Fibroblast of lung (primary cell): ENCODE measurements around the gene RASA4. TPM values are rescaled to one million over a fixed set of nuclear protein-coding genes. Genes with fewer than 3 reads are reported as not detected.
"Not testable (repeated sequence)": the region's sequence is repeated elsewhere in the genome, so short reads cannot be mapped to it uniquely, and the experiment has no call there.

ENCODE experiments used
- DNase-seq, 2 donors: peaks; one replicate each; pipeline versions ENCODE4 v3.0.0 to v3.0.0-alpha.2; 2010; ENCODE audit warnings: low read depth in 2 of 2
- H2AFZ ChIP-seq: 2 replicates; pipeline ENCODE4 v1.5.1; 2012; ENCODE audit warnings: low read length, control low read depth, inconsistent platforms
- H3K27ac ChIP-seq: 2 replicates; pipeline ENCODE4 v1.5.1; 2011; ENCODE audit warnings: low read length, control low read depth; ENCODE audit not compliant: insufficient read depth
- H3K27me3 ChIP-seq: 2 replicates; pipeline ENCODE4 v1.5.1; 2011; ENCODE audit warnings: mild to moderate bottlenecking, low read length; ENCODE audit not compliant: control insufficient read depth, insufficient read depth
- H3K36me3 ChIP-seq: 2 replicates; pipeline ENCODE4 v1.5.1; 2011; ENCODE audit warnings: low read length; ENCODE audit not compliant: control insufficient read depth, insufficient read depth
- H3K4me1 ChIP-seq: 2 replicates; pipeline ENCODE4 v1.5.1; 2011; ENCODE audit warnings: low read length; ENCODE audit not compliant: control insufficient read depth, insufficient read depth; ENCODE audit errors: extremely low read depth
- H3K4me2 ChIP-seq: 2 replicates; pipeline ENCODE4 v1.5.1; 2011; ENCODE audit warnings: low read length, control low read depth; ENCODE audit not compliant: insufficient read depth; ENCODE audit errors: extremely low read depth
- H3K4me3 ChIP-seq, 4 experiments: fragments of 200-600 bp in 1 of 4; sonication (generic) in 1 of 4; replicated peaks in 1 of 4; 2 replicates each; pipeline ENCODE4 v1.5.1; 2011 to 2016; ENCODE audit warnings: low read length in 4 of 4, low read depth in 3 of 4, mild to moderate bottlenecking in 3 of 4, control low read depth in 2 of 4, inconsistent platforms in 1 of 4, mixed read lengths in 1 of 4; ENCODE audit not compliant: insufficient read depth in 1 of 4; ENCODE audit errors: control extremely low read depth in 1 of 4
- H3K79me2 ChIP-seq: 2 replicates; pipeline ENCODE4 v1.5.1; 2012; ENCODE audit warnings: mild to moderate bottlenecking, low read length, inconsistent platforms; ENCODE audit not compliant: control insufficient read depth, insufficient read depth
- H3K9ac ChIP-seq: 2 replicates; pipeline ENCODE4 v1.5.1; 2011; ENCODE audit warnings: mild to moderate bottlenecking, low read length, control low read depth; ENCODE audit not compliant: insufficient read depth
- H3K9me3 ChIP-seq: 2 replicates; pipeline ENCODE4 v1.5.1; 2012; ENCODE audit warnings: low read depth, low read length; ENCODE audit not compliant: control insufficient read depth, insufficient read depth
- H4K20me1 ChIP-seq: 2 replicates; pipeline ENCODE4 v1.5.1; 2011; ENCODE audit warnings: low read length; ENCODE audit not compliant: control insufficient read depth, insufficient read depth; ENCODE audit errors: extremely low read depth
- polyA plus RNA-seq, 2 donors: library from polyadenylated mRNA; depleted of rRNA in 1 of 2; stranded (reverse) in 1 of 2; unstranded in 1 of 2; fragments of >200 nt; gene quantifications; 2 replicates each; pipeline ENCODE4 v1.2.1, GENCODE V29; 2011 to 2012; ENCODE audit warnings: missing spikeins in 1 of 2
- total RNA-seq: library from RNA; depleted of rRNA; stranded (reverse); fragments of >200 nt; gene quantifications from 2 replicates; pipeline ENCODE4 v1.2.1, GENCODE V29; 2014

The RASA4 gene
- total and polyA plus RNA-seq, 2 donors (not counting 1 experiment from before 2014, with no cell fraction given), result 2.1 to 4.5 TPM

- H3K9me3 ChIP-seq, H3K27ac ChIP-seq, H2AFZ ChIP-seq, H3K4me3 ChIP-seq, H3K79me2 ChIP-seq, H3K27me3 ChIP-seq, H3K4me2 ChIP-seq, H3K9ac ChIP-seq, H3K4me1 ChIP-seq, H4K20me1 ChIP-seq, DNase-seq, H3K36me3 ChIP-seq: not testable (repeated sequence)
Measured at GRCh38 chr7:102614873-102615272, 1.7 kb downstream of the RASA4 start.

- H3K79me2 ChIP-seq, H3K27ac ChIP-seq, H3K4me1 ChIP-seq, H4K20me1 ChIP-seq, H3K4me3 ChIP-seq, DNase-seq, H3K36me3 ChIP-seq, H2AFZ ChIP-seq, H3K27me3 ChIP-seq, H3K4me2 ChIP-seq, H3K9me3 ChIP-seq, H3K9ac ChIP-seq: not testable (repeated sequence)
Measured at GRCh38 chr7:102614346-102614697, 2.2 kb downstream of the RASA4 start.

- not testable (repeated sequence) for H3K9ac ChIP-seq, H3K79me2 ChIP-seq, DNase-seq, H3K36me3 ChIP-seq, H3K4me2 ChIP-seq, H2AFZ ChIP-seq, H3K4me3 ChIP-seq, H4K20me1 ChIP-seq, H3K27ac ChIP-seq, H3K27me3 ChIP-seq, H3K4me1 ChIP-seq, H3K9me3 ChIP-seq
Measured at GRCh38 chr7:102613575-102614345, 2.8 kb downstream of the RASA4 start.

GRCh38 chr7:102611675-102612325 lies 4.8 kb downstream of the RASA4 start:
- not testable (repeated sequence) for H4K20me1 ChIP-seq, H3K27me3 ChIP-seq, H3K4me1 ChIP-seq, H3K27ac ChIP-seq, H3K4me2 ChIP-seq, H3K36me3 ChIP-seq, H3K9me3 ChIP-seq, H3K9ac ChIP-seq, H2AFZ ChIP-seq, H3K79me2 ChIP-seq
- peak; percentile 3 for DNase-seq
- H3K4me3 ChIP-seq, result peak overlapping the region in 1 of 4 experiments; percentile 14

GRCh38 chr7:102611013-102611674 lies 5.4 kb downstream of the RASA4 start:
- not testable (repeated sequence) for H3K4me3 ChIP-seq, H3K27me3 ChIP-seq, H3K79me2 ChIP-seq, H2AFZ ChIP-seq, H3K4me2 ChIP-seq, H3K27ac ChIP-seq, H3K9ac ChIP-seq, H3K4me1 ChIP-seq, H3K36me3 ChIP-seq, H4K20me1 ChIP-seq, DNase-seq, H3K9me3 ChIP-seq

GRCh38 chr7:102610441-102610840 lies 6.1 kb downstream of the RASA4 start:
- H4K20me1 ChIP-seq, H3K36me3 ChIP-seq, H3K27me3 ChIP-seq, H3K9ac ChIP-seq, H2AFZ ChIP-seq, H3K79me2 ChIP-seq, DNase-seq, H3K4me2 ChIP-seq, H3K4me1 ChIP-seq, H3K9me3 ChIP-seq, H3K27ac ChIP-seq, H3K4me3 ChIP-seq: not testable (repeated sequence)
